H1 (cell line): ENCODE data around the gene KRTAP5-6. TPM values are rescaled to one million over a fixed set of nuclear protein-coding genes. Genes with fewer than 3 reads are reported as not detected.
"Not testable (repeated sequence)": the region's sequence is repeated elsewhere in the genome, so short reads cannot be mapped to it uniquely, and the experiment has no call there.

Experiments
- CTCF ChIA-PET: fragments of 300-600 bp; sonication (Branson Sonifier 250); formaldehyde crosslinking; loops from one replicate; lab custom pipeline; 2021; ENCODE audit not compliant: partially characterized antibody; lab: Charles Lee
- POLR2A ChIA-PET: fragments of 300-600 bp; sonication (Branson Sonifier 250); formaldehyde crosslinking; loops from one replicate; lab custom pipeline; 2021; ENCODE audit warnings: inconsistent platforms; ENCODE audit not compliant: partially characterized antibody; lab: Charles Lee
- DNase-seq, 2 experiments: peaks; one replicate each; pipeline versions ENCODE4 v3.0.0 to v3.0.0-alpha.2; 2010 to 2022; ENCODE audit warnings: low spot score in 2 of 2, low read depth in 1 of 2, mixed read lengths in 1 of 2
- FAIRE-seq: peaks from 2 replicates; lab custom pipeline; 2011; peaks lifted over from hg19 to GRCh38; lab: Jason Lieb, UNC
- H2AFZ ChIP-seq: 2 replicates; pipeline ENCODE4 v1.8.1; 2012; ENCODE audit warnings: low read length, inconsistent platforms
- H2AK5ac ChIP-seq: 2 replicates; pipeline ENCODE4 v1.6.1; 2013; ENCODE audit warnings: low read depth, low read length
- H2BK120ac ChIP-seq: replicated peaks from 2 replicates; pipeline ENCODE3; 2013; ENCODE audit warnings: low read depth, low read length, inconsistent platforms
- H2BK12ac ChIP-seq: 2 replicates; pipeline ENCODE4 v1.6.1; 2013; ENCODE audit warnings: low read depth, low read length
- H2BK15ac ChIP-seq: 2 replicates; pipeline ENCODE4 v1.6.1; 2013; ENCODE audit warnings: low read length
- H2BK20ac ChIP-seq: 2 replicates; pipeline ENCODE4 v1.6.1; 2013; ENCODE audit warnings: low read length
- H2BK5ac ChIP-seq: 2 replicates; pipeline ENCODE4 v1.6.1; 2013; ENCODE audit warnings: low read depth, low read length
- H3K14ac ChIP-seq: 2 replicates; pipeline ENCODE4 v1.6.1; 2013; ENCODE audit warnings: inconsistent platforms; ENCODE audit not compliant: insufficient read length
- H3K18ac ChIP-seq: 2 replicates; pipeline ENCODE4 v1.6.1; 2013; ENCODE audit warnings: low read length; ENCODE audit errors: extremely low read depth
- H3K23ac ChIP-seq: 2 replicates; pipeline ENCODE4 v1.6.1; 2013; ENCODE audit warnings: inconsistent platforms; ENCODE audit not compliant: insufficient read length
- H3K23me2 ChIP-seq: 2 replicates; pipeline ENCODE4 v1.6.1; 2013; ENCODE audit warnings: low read depth, low read length
- H3K27ac ChIP-seq: 2 replicates; pipeline ENCODE4 v1.6.1; 2011; ENCODE audit warnings: low read depth, low read length, inconsistent platforms
- H3K27me3 ChIP-seq, 4 experiments: replicated peaks in 1 of 4; 1 replicate in 1 of 4; 2 replicates in 3 of 4; pipeline versions ENCODE4 v1.6.1 to v1.8.1; 2011 to 2013; ENCODE audit warnings: low read length in 3 of 4, mild to moderate bottlenecking in 3 of 4, inconsistent platforms in 2 of 4, mixed read lengths in 2 of 4, moderate library complexity in 1 of 4; ENCODE audit not compliant: control insufficient read depth in 3 of 4, insufficient read depth in 3 of 4; ENCODE audit errors: extremely low read depth in 1 of 4
- H3K36me3 ChIP-seq, 4 experiments: 2 replicates each; pipeline versions ENCODE4 v1.6.1 to v1.8.1; 2011 to 2013; ENCODE audit warnings: mild to moderate bottlenecking in 4 of 4, low read length in 3 of 4, moderate library complexity in 2 of 4, control low read depth in 1 of 4, inconsistent platforms in 1 of 4; ENCODE audit not compliant: insufficient read depth in 4 of 4, control insufficient read depth in 2 of 4
- H3K4ac ChIP-seq: replicated peaks from 2 replicates; pipeline ENCODE3; 2013; ENCODE audit warnings: low read length, low read depth, mixed read lengths, inconsistent platforms; ENCODE audit not compliant: insufficient read length
- H3K4me1 ChIP-seq, 4 experiments: replicated peaks in 1 of 4; 1 replicate in 1 of 4; 2 replicates in 3 of 4; pipeline versions ENCODE4 v1.6.1 to v1.8.1; 2011 to 2013; ENCODE audit warnings: low read length in 3 of 4, inconsistent platforms in 2 of 4, mixed read lengths in 1 of 4; ENCODE audit not compliant: insufficient read depth in 4 of 4, control insufficient read depth in 3 of 4
- H3K4me2 ChIP-seq, 2 experiments: 2 replicates each; pipeline versions ENCODE4 v1.6.1 to v1.8.1; 2011 to 2013; ENCODE audit warnings: low read depth in 2 of 2, low read length in 2 of 2, control low read depth in 1 of 2, inconsistent platforms in 1 of 2, mild to moderate bottlenecking in 1 of 2; ENCODE audit not compliant: insufficient read depth in 1 of 2
- H3K4me3 ChIP-seq, 4 experiments: fragments of 200-600, 300-600 bp in 1 of 4; sonication (generic), shearing (Covaris generic), sonication (Bioruptor Twin) in 1 of 4; 2 replicates each; pipeline versions ENCODE4 v1.5.1 to v1.8.1; 2011 to 2016; ENCODE audit warnings: low read length in 4 of 4, low read depth in 3 of 4, control low read depth in 2 of 4, inconsistent platforms in 2 of 4, mild to moderate bottlenecking in 2 of 4, mixed read lengths in 1 of 4, moderate library complexity in 1 of 4; ENCODE audit not compliant: insufficient read depth in 2 of 4; ENCODE audit errors: extremely low read depth in 1 of 4
- H3K56ac ChIP-seq: replicated peaks from 2 replicates; pipeline ENCODE3; 2013; ENCODE audit warnings: low read depth, mild to moderate bottlenecking, mixed read lengths, low read length, inconsistent platforms; ENCODE audit not compliant: insufficient read length
- H3K79me1 ChIP-seq: 2 replicates; pipeline ENCODE4 v1.6.1; 2013; ENCODE audit warnings: low read depth, low read length, control low read depth
- H3K79me2 ChIP-seq, 2 experiments: 2 replicates each; pipeline versions ENCODE4 v1.6.1 to v1.8.1; 2012 to 2013; ENCODE audit warnings: low read length in 2 of 2, mild to moderate bottlenecking in 2 of 2, inconsistent platforms in 1 of 2; ENCODE audit not compliant: insufficient read depth in 2 of 2, control insufficient read depth in 1 of 2
- H3K9ac ChIP-seq, 4 experiments: replicated peaks in 1 of 4; 1 replicate in 1 of 4; 2 replicates in 3 of 4; pipeline versions ENCODE4 v1.6.1 to v1.8.1; 2011 to 2013; ENCODE audit warnings: low read depth in 3 of 4, low read length in 3 of 4, control low read depth in 2 of 4, mild to moderate bottlenecking in 2 of 4, moderate library complexity in 2 of 4, inconsistent platforms in 1 of 4; ENCODE audit errors: extremely low read depth in 1 of 4
- H3K9me3 ChIP-seq, 2 experiments: 2 replicates each; pipeline versions ENCODE4 v1.6.1 to v1.8.1; 2012 to 2013; ENCODE audit warnings: mild to moderate bottlenecking in 2 of 2, moderate library complexity in 2 of 2, control low read depth in 1 of 2, inconsistent platforms in 1 of 2, low read depth in 1 of 2, low read length in 1 of 2, mixed read lengths in 1 of 2; ENCODE audit not compliant: insufficient read depth in 2 of 2
- H4K20me1 ChIP-seq, 2 experiments: replicated peaks in 1 of 2; 2 replicates each; pipeline versions ENCODE3 to v1.8.1; 2011 to 2013; ENCODE audit warnings: inconsistent platforms in 2 of 2, low read length in 2 of 2, mild to moderate bottlenecking in 1 of 2; ENCODE audit not compliant: insufficient read depth in 2 of 2, control insufficient read depth in 1 of 2
- H4K5ac ChIP-seq: 2 replicates; pipeline ENCODE4 v1.6.1; 2013; ENCODE audit warnings: low read length, low read depth, mixed read lengths, inconsistent platforms; ENCODE audit not compliant: insufficient read length
- H4K8ac ChIP-seq: 2 replicates; pipeline ENCODE4 v1.8.0; 2013; ENCODE audit warnings: mild to moderate bottlenecking, moderate library complexity, low read length, inconsistent platforms; ENCODE audit not compliant: insufficient read depth; ENCODE audit errors: extremely low read depth
- H4K91ac ChIP-seq: replicated peaks from 2 replicates; pipeline ENCODE3; 2013; ENCODE audit warnings: low read length, mixed read lengths, inconsistent platforms; ENCODE audit not compliant: insufficient read length
- WGBS, 2 experiments: shearing (Covaris generic) in 1 of 2; methylation state at CpG; one replicate each; pipeline versions ENCODE4 v1.1.6 to v1.1.7; 2013 to 2015; ENCODE audit warnings: low lambda C conversion rate in 2 of 2, mixed read lengths in 2 of 2, inconsistent platforms in 1 of 2, low coverage in 1 of 2, missing lambda C conversion rate in 1 of 2; ENCODE audit not compliant: insufficient replicate concordance in 2 of 2, insufficient coverage in 1 of 2, insufficient read length in 1 of 2; ENCODE audit errors: extremely low coverage in 1 of 2, missing lambda C conversion rate in 1 of 2; 5-methylcytosine and 5-hydroxymethylcytosine counted together
- polyA plus RNA-seq, 7 experiments: library from polyadenylated mRNA; depleted of rRNA in 3 of 7; stranded (reverse) in 5 of 7; unstranded in 2 of 7; fragments of >200 nt in 5 of 7; fragments of 200-250 nt in 2 of 7; gene quantifications; 1 replicate in 5 of 7; 2 replicates in 1 of 7; 4 replicates in 1 of 7; pipeline versions ENCODE4 v1.2.1 to v1.2.3, GENCODE V29; 2011 to 2013; ENCODE audit warnings: missing spikeins in 2 of 7, mixed read lengths in 2 of 7
- total RNA-seq: library from RNA; stranded (reverse); fragmentation: NEBNext Ultra II Directional; extraction: Animal tissue kit (Norgen Biotek cat#: 25700); gene quantifications from 2 replicates; pipeline ENCODE4 v1.2.1, GENCODE V29; 2021

Gene KRTAP5-6
- total and polyA plus RNA-seq, 2 of the 8 experiments (the other 6 are each of a cell fraction or from before 2014, with no cell fraction given): not detected

GRCh38 chr11:1683904-1684572, 13.0 kb upstream of the KRTAP5-6 start:
- POLR2A ChIA-PET, H2BK5ac ChIP-seq, H2AK5ac ChIP-seq, H2BK20ac ChIP-seq, H3K9ac ChIP-seq, H4K5ac ChIP-seq, H3K56ac ChIP-seq, H3K4me2 ChIP-seq, H3K27me3 ChIP-seq, H4K20me1 ChIP-seq, H3K23ac ChIP-seq, H2BK12ac ChIP-seq, H3K4me1 ChIP-seq, H3K36me3 ChIP-seq, DNase-seq, H3K4ac ChIP-seq, H3K23me2 ChIP-seq, H3K79me1 ChIP-seq, H3K4me3 ChIP-seq, H4K8ac ChIP-seq, H3K18ac ChIP-seq, H3K27ac ChIP-seq, H2BK15ac ChIP-seq, H3K79me2 ChIP-seq, FAIRE-seq, H2AFZ ChIP-seq, H4K91ac ChIP-seq, H2BK120ac ChIP-seq, H3K9me3 ChIP-seq, H3K14ac ChIP-seq: not testable (repeated sequence)
- CTCF ChIA-PET: interaction anchor here (5.9 kb wide), 1 partner anchor 9 kb away, joined by 41 read pairs; no protein-coding TSS in a partner anchor
- no CpG with 5 or more reads among the region's 24 CpGs for WGBS, 2 experiments
